Stimulated activated CD4-positive, alpha-beta T cell treated with anti-CD3 and anti-CD28 coated beads, Interleukin-1b, Interleukin-23, amount 100 ng/mL, for 1 hour (primary cell): ENCODE measurements around the gene SIPA1L2.

Experiments
- DNase-seq, 2 donors: peaks; one replicate each; pipeline ENCODE4 v3.0.0-alpha.2; 2020; ENCODE audit warnings: low read depth in 2 of 2

SIPA1L2 gene

GRCh38 chr1:232590744-232591082 lies 39.2 kb downstream of the SIPA1L2 start:
- DNase-seq, result no peak

GRCh38 chr1:232589812-232590743 lies 39.9 kb downstream of the SIPA1L2 start:
- DNase-seq, result no peak

GRCh38 chr1:232589111-232589811 lies 40.7 kb downstream of the SIPA1L2 start:
- no peak for DNase-seq

- no peak for DNase-seq
These were observed 42.6 kb downstream of the SIPA1L2 start for GRCh38 chr1:232587141-232588008.

- no peak for DNase-seq
These were observed 43.3 kb downstream of the SIPA1L2 start for GRCh38 chr1:232586679-232587078.

- no peak for DNase-seq
These were observed 44.4 kb downstream of the SIPA1L2 start for GRCh38 chr1:232585486-232585885.

- DNase-seq, result no peak
These were observed 48.0 kb downstream of the SIPA1L2 start for GRCh38 chr1:232581932-232582331.
